Measurements from ENCODE around the gene CDK14. TPM values are rescaled to one million over a fixed set of nuclear protein-coding genes. Genes with fewer than 3 reads are reported as not detected.
A peak's percentile ranks its signal among the peaks of the same experiment; 100 is the strongest.

The CDK14 gene
- total RNA-seq, result 79.4 TPM

- intact Hi-C loops (cut with DNase I), result no loop called here
- DNase-seq (ENCODE audit: low spot score), result peak; percentile 89
- ATAC-seq, result peak; percentile 70
Measured at GRCh38 chr7:90595801-90596670, at the start of gene CDK14. TSS of gene CDK14 (plus strand) at chr7:90596321. CDS start at chr7:90596628, 307 bp downstream.

- DNase-seq (ENCODE audit: low spot score), result no peak
- no peak for ATAC-seq
- intact Hi-C loops (cut with DNase I), result no loop called here
Measured at GRCh38 chr7:90551036-90551435, 45.1 kb upstream of the CDK14 start.

GRCh38 chr7:90552521-90552920 lies 43.6 kb upstream of the CDK14 start:
- no peak for DNase-seq (ENCODE audit: low spot score)
- no peak for ATAC-seq
- intact Hi-C loops (cut with DNase I), result no loop called here

GRCh38 chr7:90560730-90561129 lies 35.4 kb upstream of the CDK14 start:
- DNase-seq (ENCODE audit: low spot score) (no peak), ATAC-seq (peak; percentile 87)
- intact Hi-C loops (cut with DNase I), result no loop called here

- DNase-seq (ENCODE audit: low spot score), result no peak
Measured at GRCh38 chr7:90563286-90563685, 32.8 kb upstream of the CDK14 start.

GRCh38 chr7:90564455-90564854 lies 31.7 kb upstream of the CDK14 start:
- DNase-seq (ENCODE audit: low spot score) (no peak), ATAC-seq (no peak)
- intact Hi-C loops (cut with DNase I), result no loop called here

More at GRCh38 chr7:90563286-90563685, 32.8 kb upstream of the CDK14 start:
- ATAC-seq, result no peak
- intact Hi-C loops (cut with DNase I), result no loop called here

- no peak for DNase-seq (ENCODE audit: low spot score)
- no peak for ATAC-seq
- intact Hi-C loops (cut with DNase I), result loop anchor here (5.0 kb wide), 1 partner anchor 171 kb away; no protein-coding TSS in a partner anchor
Measured at GRCh38 chr7:90568213-90568612, 27.9 kb upstream of the CDK14 start.

GRCh38 chr7:90569368-90569767 lies 26.8 kb upstream of the CDK14 start:
- intact Hi-C loops (cut with DNase I), result loop anchor here (5.0 kb wide), 1 partner anchor 172 kb away; no protein-coding TSS in a partner anchor
- ATAC-seq (no peak), DNase-seq (ENCODE audit: low spot score) (no peak)

GRCh38 chr7:90570373-90570959 lies 25.7 kb upstream of the CDK14 start:
- ATAC-seq (no peak), DNase-seq (ENCODE audit: low spot score) (no peak)
- intact Hi-C loops (cut with DNase I), result no loop called here

GRCh38 chr7:90574146-90574819 lies 21.8 kb upstream of the CDK14 start:
- DNase-seq (ENCODE audit: low spot score), result no peak
- peak; percentile 22 for ATAC-seq
- intact Hi-C loops (cut with DNase I), result no loop called here

- DNase-seq (ENCODE audit: low spot score) (no peak), ATAC-seq (no peak)
- intact Hi-C loops (cut with DNase I), result no loop called here
Measured at GRCh38 chr7:90574820-90575187, 21.3 kb upstream of the CDK14 start.

- intact Hi-C loops (cut with DNase I), result no loop called here
- DNase-seq (ENCODE audit: low spot score), result no peak
- no peak for ATAC-seq
Measured at GRCh38 chr7:90579181-90579688, 16.9 kb upstream of the CDK14 start.

- ATAC-seq (no peak), DNase-seq (ENCODE audit: low spot score) (no peak)
- intact Hi-C loops (cut with DNase I), result loop anchor here (5.0 kb wide), 1 partner anchor 1177 kb away; no protein-coding TSS in a partner anchor
Measured at GRCh38 chr7:90580051-90580450, 16.1 kb upstream of the CDK14 start.

- DNase-seq (ENCODE audit: low spot score) (no peak), ATAC-seq (no peak)
- intact Hi-C loops (cut with DNase I), result loop anchor here (5.0 kb wide), 1 partner anchor 1175 kb away; no protein-coding TSS in a partner anchor
Measured at GRCh38 chr7:90582164-90582563, 14.0 kb upstream of the CDK14 start.

GRCh38 chr7:90584378-90584777 lies 11.7 kb upstream of the CDK14 start:
- intact Hi-C loops (cut with DNase I), result loop anchor here (5.0 kb wide), 1 partner anchor 1173 kb away; no protein-coding TSS in a partner anchor
- no peak for ATAC-seq
- no peak for DNase-seq (ENCODE audit: low spot score)

GRCh38 chr7:90586091-90586490 lies 10.0 kb upstream of the CDK14 start:
- intact Hi-C loops (cut with DNase I), result no loop called here
- no peak for DNase-seq (ENCODE audit: low spot score)
- no peak for ATAC-seq

- intact Hi-C loops (cut with DNase I), result no loop called here
- ATAC-seq, result no peak
- DNase-seq (ENCODE audit: low spot score), result no peak
Measured at GRCh38 chr7:90587766-90588165, 8.4 kb upstream of the CDK14 start.

GRCh38 chr7:90592033-90592432 lies 4.1 kb upstream of the CDK14 start:
- no peak for ATAC-seq
- DNase-seq (ENCODE audit: low spot score), result no peak
- intact Hi-C loops (cut with DNase I), result no loop called here

- intact Hi-C loops (cut with DNase I), result no loop called here
Measured at GRCh38 chr7:90593205-90593604, 2.9 kb upstream of the CDK14 start.

More at GRCh38 chr7:90593205-90593604, 2.9 kb upstream of the CDK14 start:
- ATAC-seq, result no peak
- DNase-seq (ENCODE audit: low spot score), result no peak
